Kidney (tissue), 22 donors: Measurements from ENCODE around the gene ATP2C2. TPM values are rescaled to one million over a fixed set of nuclear protein-coding genes. Genes with fewer than 3 reads are reported as not detected.
A peak's percentile ranks its signal among the peaks of the same experiment; 100 is the strongest.

Experiments used
- DNase-seq, 5 donors: peaks; one replicate each; pipeline ENCODE4 v3.0.0-alpha.2; 2013 to 2020
- FAIRE-seq: peaks from 2 replicates; lab custom pipeline; 2012; peaks lifted over from hg19 to GRCh38; lab: Jason Lieb, UNC
- H3K27ac ChIP-seq, 2 donors: one replicate each; pipeline ENCODE4 v1.7.0; 2013; ENCODE audit warnings: low read depth in 2 of 2, low read length in 2 of 2, inconsistent platforms in 1 of 2
- H3K27me3 ChIP-seq: one replicate; pipeline ENCODE4 v1.7.1; 2013; ENCODE audit warnings: low read length, inconsistent platforms; ENCODE audit not compliant: control insufficient read depth, insufficient read depth
- H3K36me3 ChIP-seq, 3 donors: one replicate each; pipeline versions ENCODE4 v1.7.0 to v1.7.1; 2013; ENCODE audit warnings: low read length in 3 of 3, control low read depth in 1 of 3, inconsistent platforms in 1 of 3; ENCODE audit not compliant: insufficient read depth in 3 of 3, control insufficient read depth in 2 of 3
- H3K4me1 ChIP-seq, 3 donors: one replicate each; pipeline versions ENCODE4 v1.7.0 to v1.7.1; 2013; ENCODE audit warnings: low read length in 3 of 3, inconsistent platforms in 1 of 3, low read depth in 1 of 3; ENCODE audit not compliant: control insufficient read depth in 2 of 3, insufficient read depth in 2 of 3
- H3K4me3 ChIP-seq, 3 donors: one replicate each; pipeline versions ENCODE4 v1.7.0 to v1.8.1; 2013; ENCODE audit warnings: low read length in 3 of 3, control low read depth in 1 of 3, inconsistent platforms in 1 of 3
- H3K9ac ChIP-seq, 3 donors: one replicate each; pipeline versions ENCODE4 v1.7.0 to v1.7.1; 2013; ENCODE audit warnings: low read length in 3 of 3, control low read depth in 1 of 3, inconsistent platforms in 1 of 3
- H3K9me3 ChIP-seq, 3 donors: one replicate each; pipeline versions ENCODE4 v1.7.0 to v1.7.1; 2013; ENCODE audit warnings: low read length in 3 of 3, control low read depth in 1 of 3, inconsistent platforms in 1 of 3; ENCODE audit not compliant: control insufficient read depth in 2 of 3, insufficient read depth in 1 of 3
- intact Hi-C: fragments of 100-400 bp; cut with DNase I; formaldehyde crosslinking; loops from one replicate; pipeline ENCODE4 v1.11.1; 2022
- long read RNA-seq, 10 donors: library from polyadenylated mRNA in 1 of 10; unstranded in 1 of 10; transcript quantifications; one replicate each; pipeline ENCODE4 v2.0.0 and lab custom pipeline, GENCODE V29; 2021 to 2026
- polyA plus RNA-seq: library from polyadenylated mRNA; stranded (reverse); fragments of 350-450 nt; fragmentation: Illumina TruSeq; extraction: RNeasy Lipid Tissue Mini Kit (QIAGEN cat#74804); gene quantifications from one replicate; pipeline ENCODE4 v1.2.3, GENCODE V29; 2014; ENCODE audit warnings: low read depth, low replicate concordance; ENCODE audit not compliant: insufficient read depth
- total RNA-seq: library from RNA; stranded (reverse); fragmentation: NEBNext Ultra II Directional; extraction: Animal tissue kit (Norgen Biotek cat#: 25700); gene quantifications from one replicate; pipeline ENCODE4 v1.2.1, GENCODE V29; 2021
- TF ChIP-seq, protein P1 (sequence below): IDR thresholded peaks from 3 replicates; pipeline ENCODE4 v1.5.1; 2012; ENCODE audit warnings: mild to moderate bottlenecking, moderate library complexity, borderline replicate concordance; ENCODE audit not compliant: insufficient read depth; ENCODE audit errors: extremely low read depth
- donor health status: control.
- donor health status: control.
- donor health status: control.
- donor health status: control.
- donor health status: control.
- donor health status: DM: yes; HTN: yes; CAD: no.
- donor health status: Normal renal cell carcinoma (clear cell type).

Gene ATP2C2, protein sequence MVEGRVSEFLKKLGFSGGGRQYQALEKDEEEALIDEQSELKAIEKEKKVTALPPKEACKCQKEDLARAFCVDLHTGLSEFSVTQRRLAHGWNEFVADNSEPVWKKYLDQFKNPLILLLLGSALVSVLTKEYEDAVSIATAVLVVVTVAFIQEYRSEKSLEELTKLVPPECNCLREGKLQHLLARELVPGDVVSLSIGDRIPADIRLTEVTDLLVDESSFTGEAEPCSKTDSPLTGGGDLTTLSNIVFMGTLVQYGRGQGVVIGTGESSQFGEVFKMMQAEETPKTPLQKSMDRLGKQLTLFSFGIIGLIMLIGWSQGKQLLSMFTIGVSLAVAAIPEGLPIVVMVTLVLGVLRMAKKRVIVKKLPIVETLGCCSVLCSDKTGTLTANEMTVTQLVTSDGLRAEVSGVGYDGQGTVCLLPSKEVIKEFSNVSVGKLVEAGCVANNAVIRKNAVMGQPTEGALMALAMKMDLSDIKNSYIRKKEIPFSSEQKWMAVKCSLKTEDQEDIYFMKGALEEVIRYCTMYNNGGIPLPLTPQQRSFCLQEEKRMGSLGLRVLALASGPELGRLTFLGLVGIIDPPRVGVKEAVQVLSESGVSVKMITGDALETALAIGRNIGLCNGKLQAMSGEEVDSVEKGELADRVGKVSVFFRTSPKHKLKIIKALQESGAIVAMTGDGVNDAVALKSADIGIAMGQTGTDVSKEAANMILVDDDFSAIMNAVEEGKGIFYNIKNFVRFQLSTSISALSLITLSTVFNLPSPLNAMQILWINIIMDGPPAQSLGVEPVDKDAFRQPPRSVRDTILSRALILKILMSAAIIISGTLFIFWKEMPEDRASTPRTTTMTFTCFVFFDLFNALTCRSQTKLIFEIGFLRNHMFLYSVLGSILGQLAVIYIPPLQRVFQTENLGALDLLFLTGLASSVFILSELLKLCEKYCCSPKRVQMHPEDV
- total RNA-seq (2.2 TPM), polyA plus RNA-seq (2.6 TPM)
- long read RNA-seq, donor 1: 0 reads
- long read RNA-seq, donor 2: 0 reads
- long read RNA-seq, donor 3: 0 reads
- long read RNA-seq, donor 4: 0 reads
- long read RNA-seq, donor 5: 0 reads
- long read RNA-seq, donor 6: 0 reads
- long read RNA-seq, donor 7, partial matches to known transcripts: 0 of 4 reads
- long read RNA-seq, donor 7, other reads (novel, unspliced or antisense): 1 of 4 reads
- long read RNA-seq, donor 8: 0 reads
- long read RNA-seq, donor 9: 0 reads
- long read RNA-seq, donor 10: 0 reads

DNA sequence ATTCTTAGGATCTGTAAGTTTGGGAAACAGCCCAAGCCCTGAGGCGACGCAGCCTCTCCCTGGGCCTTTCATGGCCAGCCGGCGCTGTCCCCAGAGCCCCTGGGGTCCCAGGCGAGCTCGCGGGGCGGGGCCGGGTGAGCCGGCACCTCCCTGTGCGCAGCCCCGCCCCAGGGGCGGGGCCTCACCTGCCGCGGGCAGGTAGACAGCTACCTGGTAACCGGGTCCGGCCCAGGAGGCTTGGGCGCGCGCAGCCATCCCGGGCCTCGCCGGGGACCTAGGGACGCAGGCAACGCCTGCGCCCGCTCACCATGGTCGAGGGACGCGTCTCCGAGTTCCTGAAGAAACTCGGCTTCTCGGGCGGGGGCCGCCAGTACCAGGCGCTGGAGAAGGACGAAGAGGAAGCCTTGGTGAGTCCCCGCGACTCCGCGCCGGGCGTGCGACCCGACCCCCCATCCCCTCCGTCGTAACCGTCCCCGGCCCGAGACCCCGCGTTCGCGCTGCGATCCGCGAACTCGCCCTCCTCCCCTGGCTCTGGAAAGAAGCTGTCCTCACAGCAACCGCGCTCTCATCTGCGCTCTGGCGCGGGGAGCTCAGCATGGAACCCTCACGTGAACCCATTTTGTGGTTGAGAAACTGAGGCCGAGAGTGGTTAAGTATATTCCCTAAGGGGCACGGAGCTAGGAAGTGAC lies at the start of gene ATP2C2:
TSS of gene ATP2C2 (plus strand) at position 231 of the 689 bp plus-strand sequence. CDS start at position 309, 78 bp downstream.
- Histone ChIP-seq H3K9ac (no peak within 1 kb of the TSS), H3K27ac (no peak within 1 kb of the TSS), H3K36me3 (no peaks in the 10 kb centered on the region), H3K4me3 (peak within 1 kb of the TSS in 2 of 3 donors; percentile 43 to 59), H3K4me1 (no peaks in the 10 kb centered on the region), H3K9me3 (no peaks in the 10 kb centered on the region), H3K27me3 (peaks cover 11% of the 10 kb centered on the region)
- TF ChIP-seq, protein P1, sequence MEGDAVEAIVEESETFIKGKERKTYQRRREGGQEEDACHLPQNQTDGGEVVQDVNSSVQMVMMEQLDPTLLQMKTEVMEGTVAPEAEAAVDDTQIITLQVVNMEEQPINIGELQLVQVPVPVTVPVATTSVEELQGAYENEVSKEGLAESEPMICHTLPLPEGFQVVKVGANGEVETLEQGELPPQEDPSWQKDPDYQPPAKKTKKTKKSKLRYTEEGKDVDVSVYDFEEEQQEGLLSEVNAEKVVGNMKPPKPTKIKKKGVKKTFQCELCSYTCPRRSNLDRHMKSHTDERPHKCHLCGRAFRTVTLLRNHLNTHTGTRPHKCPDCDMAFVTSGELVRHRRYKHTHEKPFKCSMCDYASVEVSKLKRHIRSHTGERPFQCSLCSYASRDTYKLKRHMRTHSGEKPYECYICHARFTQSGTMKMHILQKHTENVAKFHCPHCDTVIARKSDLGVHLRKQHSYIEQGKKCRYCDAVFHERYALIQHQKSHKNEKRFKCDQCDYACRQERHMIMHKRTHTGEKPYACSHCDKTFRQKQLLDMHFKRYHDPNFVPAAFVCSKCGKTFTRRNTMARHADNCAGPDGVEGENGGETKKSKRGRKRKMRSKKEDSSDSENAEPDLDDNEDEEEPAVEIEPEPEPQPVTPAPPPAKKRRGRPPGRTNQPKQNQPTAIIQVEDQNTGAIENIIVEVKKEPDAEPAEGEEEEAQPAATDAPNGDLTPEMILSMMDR: no peak
- intact Hi-C loops: no loop called here
- FAIRE-seq (no peak), DNase-seq (peak; percentile 46 to 82 (median 69))

DNA sequence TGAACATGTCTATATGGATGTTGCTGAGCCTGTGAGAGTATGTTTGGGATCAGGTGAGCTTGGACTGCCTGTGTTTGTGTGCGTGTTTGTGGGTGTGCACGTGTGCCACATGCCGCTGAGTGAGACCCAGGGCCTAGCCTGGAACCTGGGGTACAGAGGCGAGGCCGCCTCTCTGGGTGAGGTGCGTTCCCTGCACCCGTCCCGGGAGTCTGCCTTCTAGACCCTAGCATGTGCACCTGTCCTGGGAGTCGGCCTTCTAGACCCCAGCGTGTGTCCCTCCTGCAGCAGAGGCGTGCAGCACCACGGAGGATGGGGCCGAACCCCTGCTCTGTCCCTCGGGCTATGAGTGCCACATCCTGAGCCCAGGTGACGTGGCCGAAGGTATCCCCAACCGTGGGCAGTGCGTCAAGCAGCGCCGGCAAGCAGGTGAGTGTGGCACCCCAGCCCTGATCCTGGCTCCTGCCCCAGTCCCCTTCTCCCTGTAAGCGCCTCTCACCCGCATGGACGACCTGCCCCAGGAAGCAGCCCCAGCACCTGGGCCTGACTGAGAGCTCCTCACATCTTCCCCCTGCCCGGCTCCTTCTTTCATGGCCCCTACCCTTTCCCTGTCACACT lies 49.1 kb upstream of the ATP2C2 start:
- FAIRE-seq: no peak
- DNase-seq: peak in 1 of 5 donors; percentile 78

More for the DNA sequence above, 49.1 kb upstream of the ATP2C2 start:
- Histone ChIP-seq H3K36me3 (no peaks in the 10 kb centered on the region), H3K9ac (no peak overlapping the region), H3K27me3 (no peaks in the 10 kb centered on the region), H3K4me1 (no peaks in the 10 kb centered on the region), H3K27ac (no peak overlapping the region), H3K9me3 (peaks cover 1 to 3% (median 3%) of the 10 kb centered on the region in 3 donors), H3K4me3 (no peak overlapping the region)
- intact Hi-C loops: no loop called here
- TF ChIP-seq, protein P1: no peak
